NCI-H446 treated with DMSO at 0.1 percent for 48 hours (cell line): ENCODE data around the gene GPC6.
A peak's percentile ranks its signal among the peaks of the same experiment; 100 is the strongest.

ENCODE experiments used
- DNase-seq: peaks from one replicate; lab custom pipeline; 2025; lab: John Stamatoyannopoulos, UW

Gene GPC6

GRCh38 chr13:94248454-94249228, 1022.0 kb downstream of the GPC6 start:
- no peak for DNase-seq

- DNase-seq: no peak
These were observed 1022.9 kb downstream of the GPC6 start for GRCh38 chr13:94249512-94249911.

GRCh38 chr13:94251831-94252608, 1025.4 kb downstream of the GPC6 start:
- peak; percentile 65 for DNase-seq

- no peak for DNase-seq
These were observed 1028.1 kb downstream of the GPC6 start for GRCh38 chr13:94254737-94255136.

DNA sequence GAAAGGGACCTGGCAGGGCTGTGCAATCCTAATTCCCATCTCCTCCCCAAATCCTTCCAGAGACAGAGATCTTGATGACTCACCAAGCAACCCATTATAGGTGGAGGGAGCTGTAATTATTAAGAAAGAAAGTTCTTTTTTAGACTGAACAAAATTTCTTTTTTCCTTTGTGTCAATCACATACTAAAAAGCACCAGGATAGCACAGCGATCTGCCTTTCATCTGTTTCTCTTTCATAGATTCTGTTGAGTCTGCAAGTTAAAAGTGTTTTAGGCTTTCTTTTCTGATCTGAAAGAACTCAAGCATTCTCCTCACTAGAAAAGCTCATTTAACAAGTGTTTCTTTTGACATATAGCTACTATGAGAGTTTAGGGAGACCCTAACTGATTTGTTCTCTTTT, 1030.1 kb downstream of the GPC6 start:
- DNase-seq: no peak

DNA sequence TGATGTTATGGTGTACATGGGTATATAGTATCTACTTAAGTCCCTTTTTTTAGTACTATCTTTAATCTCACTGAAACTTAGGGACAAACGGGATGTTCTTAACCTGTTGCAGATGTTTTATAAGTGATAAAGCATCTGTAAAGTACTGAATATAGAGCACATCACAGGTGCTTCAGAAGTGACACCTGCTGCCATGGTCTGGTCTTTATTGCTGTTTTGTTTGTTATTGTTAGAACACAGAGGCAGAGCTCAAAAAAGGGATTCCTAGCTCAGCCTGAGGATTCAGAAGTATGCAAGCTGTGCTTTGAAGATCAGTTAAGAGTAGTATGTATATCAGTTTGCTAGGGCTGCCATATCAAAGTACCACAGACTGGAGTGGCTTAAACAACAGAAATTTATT, 1033.4 kb downstream of the GPC6 start:
- no peak for DNase-seq

- DNase-seq: no peak
These were observed 1034.6 kb downstream of the GPC6 start for GRCh38 chr13:94261163-94261562.

- DNase-seq: no peak
These were observed 1036.4 kb downstream of the GPC6 start for GRCh38 chr13:94263038-94263437.

GRCh38 chr13:94267581-94268366, 1041.2 kb downstream of the GPC6 start:
- DNase-seq: no peak

GRCh38 chr13:94268661-94269060, 1042.1 kb downstream of the GPC6 start:
- DNase-seq: no peak

GRCh38 chr13:94269557-94269956, 1043.0 kb downstream of the GPC6 start:
- DNase-seq: no peak

DNA sequence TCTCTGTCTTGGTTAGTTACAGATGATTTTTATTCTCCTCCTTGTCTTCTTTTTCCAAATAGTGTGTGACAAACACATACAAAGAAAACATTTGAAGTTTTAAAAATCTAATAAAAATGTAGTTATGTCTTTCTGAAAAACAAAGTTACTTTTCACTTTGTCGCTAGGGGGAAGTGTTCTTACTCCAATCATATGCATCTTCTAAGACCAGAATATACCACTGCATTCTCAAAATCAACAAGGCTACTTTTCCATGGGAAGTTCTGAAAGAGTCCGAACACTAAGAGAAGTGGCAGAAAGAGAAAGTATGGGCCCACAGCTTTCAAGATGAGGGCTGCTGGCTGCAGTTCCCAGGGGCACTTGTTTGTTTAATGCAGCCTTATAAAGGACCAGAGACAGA, 1043.9 kb downstream of the GPC6 start:
- no peak for DNase-seq

DNA sequence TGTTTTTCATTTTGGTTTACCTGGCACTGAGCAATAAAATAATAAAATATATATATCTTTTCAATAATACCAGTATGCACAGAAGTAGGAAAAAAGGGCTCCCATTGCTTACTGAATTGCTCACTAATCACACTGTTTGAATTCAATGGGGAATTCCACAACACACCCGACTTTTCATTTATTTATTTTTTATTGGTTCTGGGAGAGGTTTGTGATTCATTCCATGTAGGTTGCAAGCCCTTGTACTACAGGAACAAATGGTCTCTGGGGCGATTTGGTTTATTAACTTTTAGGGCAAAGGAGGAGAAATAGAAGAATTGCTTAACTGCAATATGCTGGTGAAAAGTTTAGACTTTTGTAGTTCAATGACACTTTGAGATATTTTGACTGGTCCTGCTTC, 1045.4 kb downstream of the GPC6 start:
- no peak for DNase-seq

GRCh38 chr13:94280349-94280748, 1053.7 kb downstream of the GPC6 start:
- no peak for DNase-seq

DNA sequence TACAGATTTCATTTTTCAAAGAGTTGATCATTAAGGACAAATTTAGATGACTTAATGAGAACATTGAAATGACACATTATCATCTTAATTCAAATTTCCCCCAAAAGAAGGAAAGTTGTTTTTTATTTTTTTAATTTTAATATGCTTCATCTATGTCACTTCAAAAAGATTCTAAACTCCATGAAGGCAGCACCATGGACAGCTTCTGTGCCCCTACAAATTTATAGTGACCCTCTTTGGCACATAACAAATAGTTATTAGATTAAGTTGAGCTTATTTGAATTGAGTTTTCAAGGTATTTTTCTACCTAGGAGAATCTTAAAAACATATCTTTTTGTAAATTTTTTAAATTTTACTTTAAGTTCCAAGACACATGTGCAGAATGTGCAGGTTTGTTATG, 1054.2 kb downstream of the GPC6 start:
- DNase-seq: no peak

- DNase-seq: no peak
These were observed 1060.0 kb downstream of the GPC6 start for GRCh38 chr13:94286581-94286980.

DNA sequence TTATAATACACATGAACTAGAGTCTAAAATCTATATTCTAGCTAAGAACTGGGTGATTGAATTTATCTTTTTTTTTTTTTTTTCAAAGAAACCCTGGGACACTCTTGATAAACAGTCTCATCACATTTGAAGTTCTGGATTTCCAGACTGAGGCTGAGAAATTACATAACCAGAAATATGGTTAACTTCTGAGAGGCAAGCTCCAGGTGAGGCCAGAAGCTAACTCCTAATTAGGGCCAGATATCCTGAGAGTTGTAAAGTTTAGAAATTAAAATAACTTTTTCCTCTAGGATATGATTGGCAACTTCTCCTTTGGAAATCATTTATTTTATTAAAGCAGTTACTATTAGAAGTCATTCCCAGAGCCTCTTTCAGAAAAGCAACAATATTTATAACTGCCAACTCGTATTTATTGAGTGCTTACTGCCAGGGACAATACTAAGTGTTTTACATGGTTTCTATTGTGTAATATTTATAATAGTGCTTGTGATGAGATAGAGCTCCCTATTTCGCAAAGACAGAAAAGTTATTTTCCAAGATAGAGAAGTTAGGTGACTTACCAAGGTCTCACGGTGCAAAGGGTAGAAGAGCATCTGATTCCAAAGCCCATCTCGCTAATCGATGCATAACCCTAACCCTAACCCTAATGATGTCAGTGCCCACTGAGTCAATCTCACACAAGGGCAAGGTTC, 1065.2 kb downstream of the GPC6 start:
- no peak for DNase-seq

DNA sequence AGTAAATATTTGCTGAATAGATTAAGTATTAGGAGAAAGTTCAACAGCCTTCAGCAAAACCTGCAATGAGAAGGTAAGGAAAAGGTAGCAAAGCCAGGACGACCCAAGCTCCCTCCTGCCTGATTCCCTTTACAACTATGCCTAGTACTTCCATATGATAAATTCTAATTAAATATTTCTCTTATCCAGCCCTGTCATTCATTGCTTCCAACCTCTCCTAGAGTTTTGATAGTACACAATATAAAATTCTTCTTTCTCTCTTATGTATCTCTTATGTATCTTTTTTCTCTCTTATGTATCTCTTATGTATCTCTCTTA, 1065.7 kb downstream of the GPC6 start:
- DNase-seq: no peak

DNA sequence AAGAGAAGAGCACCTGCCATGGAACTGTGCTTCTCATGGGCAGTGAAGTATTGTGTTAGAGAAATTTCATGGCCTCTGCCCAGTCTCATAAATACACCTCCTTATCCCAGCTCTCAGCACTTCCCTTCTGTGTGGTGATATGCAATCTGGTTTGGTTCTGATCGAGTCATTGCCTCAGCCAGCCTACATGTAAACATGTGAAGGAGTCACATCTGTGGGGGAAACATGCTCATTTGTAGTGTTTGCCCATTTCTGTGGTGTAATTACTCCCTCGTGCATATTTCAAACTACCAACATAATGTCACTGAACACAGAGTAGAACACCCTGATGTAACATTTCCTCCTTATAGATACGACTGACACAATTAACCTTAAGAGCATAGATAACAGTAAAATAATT, 1069.9 kb downstream of the GPC6 start:
- DNase-seq: no peak

GRCh38 chr13:94298346-94298745, 1071.7 kb downstream of the GPC6 start:
- DNase-seq: no peak

DNA sequence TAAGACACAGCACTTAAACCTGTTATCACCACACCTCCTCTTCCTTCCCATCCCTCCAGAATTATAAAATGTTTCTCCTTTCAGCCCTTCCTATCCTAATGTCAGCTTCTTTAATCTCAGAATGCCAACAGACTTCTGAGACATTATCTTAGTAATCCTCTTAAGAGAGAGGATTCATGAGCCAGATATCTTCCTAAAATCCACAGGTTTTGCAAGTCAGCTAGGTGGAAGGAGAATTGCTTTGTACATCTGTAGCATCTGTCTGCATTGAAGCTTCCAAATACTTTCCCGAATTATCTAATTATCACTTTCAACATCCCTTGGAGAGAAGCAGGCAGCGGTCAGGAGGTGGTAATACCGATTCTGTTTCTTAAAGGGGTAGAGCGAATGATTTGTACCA, 1073.8 kb downstream of the GPC6 start:
- no peak for DNase-seq

GRCh38 chr13:94301487-94301886, 1074.9 kb downstream of the GPC6 start:
- DNase-seq: no peak
